ENCODE results near the gene TUBGCP4.

GRCh38 chr15:43414196-43414595, 43.3 kb downstream of the TUBGCP4 start:
- no peak for TF ChIP-seq YY1 (IDR thresholded peaks at IDR 0.05; ENCODE audit: low read depth)
- no peak for TF ChIP-seq TAF1 (IDR thresholded peaks at IDR 0.05; ENCODE audit: borderline replicate concordance, low read depth, low read length)
- TF ChIP-seq CTCF (IDR thresholded peaks at IDR 0.05), result no peak
- no peak for TF ChIP-seq RAD21 (IDR thresholded peaks at IDR 0.05; ENCODE audit: low read length)
- TF ChIP-seq EZH2phosphoT487 (IDR thresholded peaks at IDR 0.05; ENCODE audit: borderline replicate concordance, low read depth), result no peak
- TF ChIP-seq POLR2AphosphoS5 (IDR thresholded peaks at IDR 0.05; ENCODE audit: low read depth, low read length), result no peak
- no peak for TF ChIP-seq FOXJ3 (CRISPR knock-in tag; IDR thresholded peaks at IDR 0.05)
- no peak for TF ChIP-seq FOSL2 (IDR thresholded peaks at IDR 0.05; ENCODE audit: borderline replicate concordance, low read depth)
- TF ChIP-seq RCOR1 (IDR thresholded peaks at IDR 0.05; ENCODE audit: low read length), result no peak
- no peak for TF ChIP-seq MAX (IDR thresholded peaks at IDR 0.05; ENCODE audit: low read depth)
- no peak for TF ChIP-seq ZBTB33 (IDR thresholded peaks at IDR 0.05; ENCODE audit: borderline replicate concordance, low read depth)
- TF ChIP-seq SIN3A (IDR thresholded peaks at IDR 0.05; ENCODE audit: borderline replicate concordance, low read depth, low read length), result no peak
- no peak for TF ChIP-seq NFIC (IDR thresholded peaks at IDR 0.05; ENCODE audit: borderline replicate concordance)
- TF ChIP-seq EP300 (IDR thresholded peaks at IDR 0.05; ENCODE audit: borderline replicate concordance in 1 of 2, low read depth in 1 of 2, low read length in 1 of 2), result no peak
